HL-60 (cell line): ENCODE results near the gene HBM.

Experiments used
- DNase-seq, 2 experiments: peaks; one replicate each; pipeline ENCODE4 v3.0.0-alpha.2; 2010 to 2020; ENCODE audit warnings: low read depth in 1 of 2, low spot score in 1 of 2
- H3K27ac ChIP-seq: fragments of 250-450 bp; sonication (Bioruptor Pico); replicated peaks from 2 replicates; pipeline ENCODE4 v1.5.1; 2020; ENCODE audit warnings: mild to moderate bottlenecking, moderate library complexity
- H3K27me3 ChIP-seq: fragments of 250-450 bp; sonication (Bioruptor Pico); 2 replicates; pipeline ENCODE4 v1.5.1; 2021; ENCODE audit warnings: mild to moderate bottlenecking, moderate library complexity; ENCODE audit not compliant: insufficient read depth, poor library complexity, severe bottlenecking
- H3K4me3 ChIP-seq: replicated peaks from 2 replicates; pipeline ENCODE4 v1.5.1; 2011; ENCODE audit warnings: mild to moderate bottlenecking, control low read depth, low read length; ENCODE audit not compliant: insufficient read depth
- GABPA ChIP-seq: IDR thresholded peaks from 2 replicates; pipeline ENCODE4 v1.6.1; 2012; ENCODE audit warnings: low read depth
- POLR2AphosphoS5 ChIP-seq: IDR thresholded peaks from 2 replicates; pipeline ENCODE4 v1.6.1; 2012; ENCODE audit warnings: low read depth
- SPI1 ChIP-seq: IDR thresholded peaks from 2 replicates; pipeline ENCODE4 v1.6.1; 2012; ENCODE audit warnings: low read depth, mild to moderate bottlenecking, borderline replicate concordance
- TF ChIP-seq, protein P1 (sequence below): IDR thresholded peaks from one replicate; pipeline ENCODE4 v1.5.1; 2011; ENCODE audit warnings: low read length, control low read depth, inconsistent platforms; ENCODE audit not compliant: insufficient read depth
- TF ChIP-seq, protein P2 (sequence below): IDR thresholded peaks from 2 replicates; pipeline ENCODE4 v1.6.1; 2012; ENCODE audit warnings: low read depth; ENCODE audit not compliant: insufficient replicate concordance

Gene HBM

DNA sequence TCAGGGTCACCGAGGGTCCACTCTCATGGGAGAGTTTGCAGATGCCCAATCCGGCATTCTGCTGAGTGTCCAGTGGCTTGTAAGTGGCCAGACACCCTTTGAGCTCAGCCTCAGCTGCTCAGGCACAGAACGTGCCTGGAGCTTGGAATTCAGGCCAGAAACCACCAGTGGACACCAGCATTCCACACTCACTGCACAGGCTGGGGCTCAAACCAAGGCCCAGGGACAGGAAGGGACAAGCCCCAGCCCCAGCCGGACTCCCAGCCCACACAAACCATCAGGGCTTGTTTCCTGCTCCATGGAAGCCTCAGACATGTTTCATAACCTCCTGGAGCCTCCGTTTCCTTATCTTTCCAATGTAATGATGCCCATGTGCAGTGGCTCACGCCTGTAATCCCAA, 22.3 kb upstream of the HBM start:
- H3K27me3 ChIP-seq: peaks cover under 1% of the 10 kb centered on the region
- no peak overlapping the region for H3K4me3 ChIP-seq
- H3K27ac ChIP-seq: no peak overlapping the region
- TF ChIP-seq, protein P1, sequence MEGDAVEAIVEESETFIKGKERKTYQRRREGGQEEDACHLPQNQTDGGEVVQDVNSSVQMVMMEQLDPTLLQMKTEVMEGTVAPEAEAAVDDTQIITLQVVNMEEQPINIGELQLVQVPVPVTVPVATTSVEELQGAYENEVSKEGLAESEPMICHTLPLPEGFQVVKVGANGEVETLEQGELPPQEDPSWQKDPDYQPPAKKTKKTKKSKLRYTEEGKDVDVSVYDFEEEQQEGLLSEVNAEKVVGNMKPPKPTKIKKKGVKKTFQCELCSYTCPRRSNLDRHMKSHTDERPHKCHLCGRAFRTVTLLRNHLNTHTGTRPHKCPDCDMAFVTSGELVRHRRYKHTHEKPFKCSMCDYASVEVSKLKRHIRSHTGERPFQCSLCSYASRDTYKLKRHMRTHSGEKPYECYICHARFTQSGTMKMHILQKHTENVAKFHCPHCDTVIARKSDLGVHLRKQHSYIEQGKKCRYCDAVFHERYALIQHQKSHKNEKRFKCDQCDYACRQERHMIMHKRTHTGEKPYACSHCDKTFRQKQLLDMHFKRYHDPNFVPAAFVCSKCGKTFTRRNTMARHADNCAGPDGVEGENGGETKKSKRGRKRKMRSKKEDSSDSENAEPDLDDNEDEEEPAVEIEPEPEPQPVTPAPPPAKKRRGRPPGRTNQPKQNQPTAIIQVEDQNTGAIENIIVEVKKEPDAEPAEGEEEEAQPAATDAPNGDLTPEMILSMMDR: no peak
- TF ChIP-seq SPI1 (no peak), GABPA (no peak), POLR2AphosphoS5 (no peak)
- TF ChIP-seq, protein P2, sequence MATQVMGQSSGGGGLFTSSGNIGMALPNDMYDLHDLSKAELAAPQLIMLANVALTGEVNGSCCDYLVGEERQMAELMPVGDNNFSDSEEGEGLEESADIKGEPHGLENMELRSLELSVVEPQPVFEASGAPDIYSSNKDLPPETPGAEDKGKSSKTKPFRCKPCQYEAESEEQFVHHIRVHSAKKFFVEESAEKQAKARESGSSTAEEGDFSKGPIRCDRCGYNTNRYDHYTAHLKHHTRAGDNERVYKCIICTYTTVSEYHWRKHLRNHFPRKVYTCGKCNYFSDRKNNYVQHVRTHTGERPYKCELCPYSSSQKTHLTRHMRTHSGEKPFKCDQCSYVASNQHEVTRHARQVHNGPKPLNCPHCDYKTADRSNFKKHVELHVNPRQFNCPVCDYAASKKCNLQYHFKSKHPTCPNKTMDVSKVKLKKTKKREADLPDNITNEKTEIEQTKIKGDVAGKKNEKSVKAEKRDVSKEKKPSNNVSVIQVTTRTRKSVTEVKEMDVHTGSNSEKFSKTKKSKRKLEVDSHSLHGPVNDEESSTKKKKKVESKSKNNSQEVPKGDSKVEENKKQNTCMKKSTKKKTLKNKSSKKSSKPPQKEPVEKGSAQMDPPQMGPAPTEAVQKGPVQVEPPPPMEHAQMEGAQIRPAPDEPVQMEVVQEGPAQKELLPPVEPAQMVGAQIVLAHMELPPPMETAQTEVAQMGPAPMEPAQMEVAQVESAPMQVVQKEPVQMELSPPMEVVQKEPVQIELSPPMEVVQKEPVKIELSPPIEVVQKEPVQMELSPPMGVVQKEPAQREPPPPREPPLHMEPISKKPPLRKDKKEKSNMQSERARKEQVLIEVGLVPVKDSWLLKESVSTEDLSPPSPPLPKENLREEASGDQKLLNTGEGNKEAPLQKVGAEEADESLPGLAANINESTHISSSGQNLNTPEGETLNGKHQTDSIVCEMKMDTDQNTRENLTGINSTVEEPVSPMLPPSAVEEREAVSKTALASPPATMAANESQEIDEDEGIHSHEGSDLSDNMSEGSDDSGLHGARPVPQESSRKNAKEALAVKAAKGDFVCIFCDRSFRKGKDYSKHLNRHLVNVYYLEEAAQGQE: no peak
- no peak for DNase-seq

DNA sequence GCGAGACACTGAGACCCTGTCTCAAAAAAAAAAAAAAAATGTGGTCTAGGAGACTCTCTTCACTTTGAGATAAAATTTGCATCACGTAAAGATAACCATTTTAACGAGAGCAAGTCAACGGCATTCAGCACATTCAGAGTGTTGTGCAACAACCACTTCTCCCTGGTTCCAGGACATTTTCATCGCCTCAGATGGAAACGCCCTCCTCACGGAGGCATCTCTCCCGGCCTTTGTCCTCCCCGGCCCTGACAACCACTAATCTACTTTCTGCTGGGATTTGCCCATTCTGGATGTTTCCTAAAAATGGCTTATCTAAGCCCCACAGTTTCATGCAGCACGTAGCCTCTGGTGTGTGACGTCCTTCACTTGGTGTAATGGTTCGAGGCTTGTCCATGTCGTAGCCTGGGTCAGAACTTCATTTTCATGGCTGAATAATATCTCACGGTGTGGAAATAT, 21.0 kb upstream of the HBM start:
- Histone ChIP-seq H3K4me3 (no peak overlapping the region), H3K27ac (no peak overlapping the region), H3K27me3 (peaks cover 9% of the 10 kb centered on the region)
- TF ChIP-seq, protein P1: no peak
- TF ChIP-seq, protein P2: no peak
- TF ChIP-seq POLR2AphosphoS5 (no peak), SPI1 (no peak)
- DNase-seq: no peak

DNA sequence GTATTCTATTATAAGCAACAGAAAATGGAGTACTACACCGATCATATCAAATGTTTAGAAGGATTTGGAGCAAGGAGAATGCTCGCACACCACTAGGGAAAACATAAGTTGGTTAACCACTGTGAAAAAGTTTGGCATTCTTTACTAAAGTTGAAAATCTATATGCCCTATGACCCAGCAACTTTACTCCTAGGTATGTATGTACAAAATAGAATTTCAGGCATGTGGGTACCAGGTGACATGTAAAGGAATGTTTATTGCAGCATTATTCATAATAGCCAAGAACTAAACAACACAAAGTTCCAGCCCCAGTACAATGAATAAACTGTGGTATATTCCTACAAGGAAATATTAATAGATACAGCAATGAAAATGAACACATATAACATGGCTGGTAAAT, 19.1 kb upstream of the HBM start:
- no peak overlapping the region for H3K27ac ChIP-seq
- no peak for TF ChIP-seq GABPA
- TF ChIP-seq, protein P2: no peak
- TF ChIP-seq POLR2AphosphoS5: no peak
- TF ChIP-seq, protein P1: no peak
- no peak for TF ChIP-seq SPI1
- no peak for DNase-seq
- no peak overlapping the region for H3K4me3 ChIP-seq
- peaks cover 12% of the 10 kb centered on the region for H3K27me3 ChIP-seq
